Stimulated activated effector memory CD8-positive, alpha-beta T cell treated with anti-CD3 and anti-CD28 coated beads, Interleukin-12 subunit alpha, Interleukin-12 subunit beta, amount 100 ng/mL, for 72 hours (primary cell): ENCODE results near the gene WDR62.

ENCODE experiments used
- ATAC-seq: fragments of 150-1000 bp; cut with Tn5 transposase; 2 replicates; pipeline ENCODE4 v1.10.0; 2021
- DNase-seq, 2 donors: peaks; one replicate each; pipeline ENCODE4 v3.0.0; 2021 to 2022; ENCODE audit warnings: low spot score in 2 of 2
- H3K27ac Mint-ChIP-seq: one replicate; pipeline ENCODE4 v1.8.0; 2022; ENCODE audit warnings: mild to moderate bottlenecking, mixed read lengths
- H3K36me3 Mint-ChIP-seq: one replicate; pipeline ENCODE4 v1.8.0; 2022; ENCODE audit warnings: mild to moderate bottlenecking, mixed read lengths
- H3K4me1 Mint-ChIP-seq: one replicate; pipeline ENCODE4 v1.8.0; 2022; ENCODE audit warnings: mixed read lengths
- H3K4me3 Mint-ChIP-seq: one replicate; pipeline ENCODE4 v1.8.0; 2022; ENCODE audit warnings: mild to moderate bottlenecking, mixed read lengths
- H3K9me3 Mint-ChIP-seq: one replicate; pipeline ENCODE4 v1.8.0; 2022; ENCODE audit warnings: mixed read lengths

Gene WDR62

GRCh38 chr19:36108684-36109083 lies 54.0 kb downstream of the WDR62 start:
- H3K36me3 Mint-ChIP-seq, result peaks cover 43% of the 10 kb centered on the region
- no peaks in the 10 kb centered on the region for H3K9me3 Mint-ChIP-seq
- DNase-seq (no peak), ATAC-seq (no peak)
- no peak overlapping the region for H3K4me3 Mint-ChIP-seq
- H3K27ac Mint-ChIP-seq, result no peak overlapping the region
- peaks cover 12% of the 10 kb centered on the region for H3K4me1 Mint-ChIP-seq

- DNase-seq, result no peak
- no peak within 1 kb of the TSS for H3K4me3 Mint-ChIP-seq
Observed at GRCh38 chr19:36110487-36111199, 55.9 kb downstream of the WDR62 start, which contains the start of gene OVOL3. Gene OVOL3 (plus strand): TSS chr19:36111143. CDS start chr19:36111203, 60 bp downstream.

GRCh38 chr19:36111200-36111539 lies 56.5 kb downstream of the WDR62 start:
- H3K9me3 Mint-ChIP-seq, result no peaks in the 10 kb centered on the region
- H3K36me3 Mint-ChIP-seq, result peaks cover 60% of the 10 kb centered on the region
- no peak overlapping the region for H3K4me3 Mint-ChIP-seq
- DNase-seq (no peak), ATAC-seq (no peak)
- peaks cover 31% of the 10 kb centered on the region for H3K4me1 Mint-ChIP-seq
- peak overlapping the region; percentile 53 for H3K27ac Mint-ChIP-seq

More at GRCh38 chr19:36110487-36111199, 55.9 kb downstream of the WDR62 start, which contains the start of gene OVOL3:
- Mint-ChIP-seq H3K27ac (peak within 1 kb of the TSS; percentile 53), H3K4me1 (peaks cover 27% of the 10 kb centered on the region), H3K9me3 (no peaks in the 10 kb centered on the region), H3K36me3 (peaks cover 57% of the 10 kb centered on the region)
- ATAC-seq, result no peak

GRCh38 chr19:36112678-36113077 lies 58.0 kb downstream of the WDR62 start:
- H3K27ac Mint-ChIP-seq, result peak overlapping the region; percentile 63
- no peaks in the 10 kb centered on the region for H3K9me3 Mint-ChIP-seq
- peak overlapping the region; percentile 97 for H3K4me3 Mint-ChIP-seq
- H3K36me3 Mint-ChIP-seq, result peaks cover 62% of the 10 kb centered on the region
- peaks cover 43% of the 10 kb centered on the region for H3K4me1 Mint-ChIP-seq
- ATAC-seq, result no peak
- no peak for DNase-seq

- H3K36me3 Mint-ChIP-seq, result peaks cover 69% of the 10 kb centered on the region
- no peaks in the 10 kb centered on the region for H3K9me3 Mint-ChIP-seq
- no peak for ATAC-seq
- peak overlapping the region; percentile 97 for H3K4me3 Mint-ChIP-seq
- no peak for DNase-seq
- peak overlapping the region; percentile 99 for H3K27ac Mint-ChIP-seq
- peaks cover 50% of the 10 kb centered on the region for H3K4me1 Mint-ChIP-seq
Observed at GRCh38 chr19:36113425-36113824, 58.7 kb downstream of the WDR62 start.

- no peaks in the 10 kb centered on the region for H3K9me3 Mint-ChIP-seq
- peak overlapping the region; percentile 99 for H3K27ac Mint-ChIP-seq
- ATAC-seq, result no peak
- peaks cover 50% of the 10 kb centered on the region for H3K4me1 Mint-ChIP-seq
- peak overlapping the region; percentile 97 for H3K4me3 Mint-ChIP-seq
- peaks cover 73% of the 10 kb centered on the region for H3K36me3 Mint-ChIP-seq
- DNase-seq, result peak; percentile 21 to 65
Observed at GRCh38 chr19:36113894-36114720, 59.4 kb downstream of the WDR62 start.

GRCh38 chr19:36114721-36115452 lies 60.2 kb downstream of the WDR62 start, which contains the start of gene POLR2I:
Gene POLR2I (minus strand): TSS chr19:36114875. CDS start chr19:36114856, 19 bp downstream.
- ATAC-seq (peak; percentile 91), DNase-seq (peak; percentile 92 to 98)
- Mint-ChIP-seq H3K9me3 (no peaks in the 10 kb centered on the region), H3K36me3 (peaks cover 79% of the 10 kb centered on the region), H3K4me1 (peaks cover 52% of the 10 kb centered on the region), H3K4me3 (peak within 1 kb of the TSS; percentile 97), H3K27ac (peak within 1 kb of the TSS; percentile 99)

- peak within 1 kb of the TSS; percentile 99 for H3K27ac Mint-ChIP-seq
- ATAC-seq (peak; percentile 70), DNase-seq (no peak)
- H3K36me3 Mint-ChIP-seq, result peaks cover 87% of the 10 kb centered on the region
- peak within 1 kb of the TSS; percentile 97 for H3K4me3 Mint-ChIP-seq
- H3K9me3 Mint-ChIP-seq, result no peaks in the 10 kb centered on the region
- peaks cover 57% of the 10 kb centered on the region for H3K4me1 Mint-ChIP-seq
Observed at GRCh38 chr19:36115453-36116343, 61.0 kb downstream of the WDR62 start, which contains the start of gene TBCB. Gene TBCB (plus strand): TSS chr19:36115468. CDS start chr19:36115561, 93 bp downstream.

GRCh38 chr19:36116344-36116637 lies 61.6 kb downstream of the WDR62 start:
- H3K36me3 Mint-ChIP-seq, result peaks cover 93% of the 10 kb centered on the region
- DNase-seq, result no peak
- H3K9me3 Mint-ChIP-seq, result no peaks in the 10 kb centered on the region
- H3K4me1 Mint-ChIP-seq, result peaks cover 57% of the 10 kb centered on the region
- no peak for ATAC-seq
- H3K27ac Mint-ChIP-seq, result peak overlapping the region; percentile 99
- H3K4me3 Mint-ChIP-seq, result peak overlapping the region; percentile 97

- no peaks in the 10 kb centered on the region for H3K9me3 Mint-ChIP-seq
- DNase-seq, result no peak
- peak overlapping the region; percentile 63 for H3K27ac Mint-ChIP-seq
- no peak overlapping the region for H3K4me3 Mint-ChIP-seq
- ATAC-seq, result no peak
- peaks cover 95% of the 10 kb centered on the region for H3K36me3 Mint-ChIP-seq
- H3K4me1 Mint-ChIP-seq, result peaks cover 30% of the 10 kb centered on the region
Observed at GRCh38 chr19:36120092-36120983, 65.6 kb downstream of the WDR62 start.

GRCh38 chr19:36120984-36121358 lies 66.3 kb downstream of the WDR62 start:
- peaks cover 35% of the 10 kb centered on the region for H3K4me1 Mint-ChIP-seq
- H3K4me3 Mint-ChIP-seq, result no peak overlapping the region
- H3K9me3 Mint-ChIP-seq, result no peaks in the 10 kb centered on the region
- peaks cover 97% of the 10 kb centered on the region for H3K36me3 Mint-ChIP-seq
- ATAC-seq (no peak), DNase-seq (no peak)
- H3K27ac Mint-ChIP-seq, result no peak overlapping the region

- H3K27ac Mint-ChIP-seq, result no peak overlapping the region
- H3K4me3 Mint-ChIP-seq, result no peak overlapping the region
- peaks cover 29% of the 10 kb centered on the region for H3K4me1 Mint-ChIP-seq
- no peak for DNase-seq
- no peaks in the 10 kb centered on the region for H3K9me3 Mint-ChIP-seq
- peaks cover 97% of the 10 kb centered on the region for H3K36me3 Mint-ChIP-seq
- ATAC-seq, result no peak
Observed at GRCh38 chr19:36121486-36122124, 66.9 kb downstream of the WDR62 start.

GRCh38 chr19:36125557-36125956 lies 70.9 kb downstream of the WDR62 start:
- no peak for DNase-seq
- H3K36me3 Mint-ChIP-seq, result peaks cover 73% of the 10 kb centered on the region
- peak overlapping the region; percentile 86 for H3K27ac Mint-ChIP-seq

More at GRCh38 chr19:36125557-36125956, 70.9 kb downstream of the WDR62 start:
- Mint-ChIP-seq H3K4me1 (peaks cover 20% of the 10 kb centered on the region), H3K9me3 (no peaks in the 10 kb centered on the region), H3K4me3 (no peak overlapping the region)
- no peak for ATAC-seq
